RWPE1 (cell line): ENCODE results near the gene HIRA.

ENCODE experiments used
- CTCF ChIA-PET: fragments of 350-600 bp; sonication (Branson Sonifier 250); formaldehyde crosslinking; extraction: SDS; loops from one replicate; lab custom pipeline; 2021; lab: Yijun Ruan, JAX
- POLR2A ChIA-PET: fragments of 400-600 bp; formaldehyde crosslinking; extraction: SDS; loops from one replicate; lab custom pipeline; 2020; ENCODE audit warnings: antibody characterized with exemption; ENCODE audit not compliant: low non-redundant PET; lab: Yijun Ruan, JAX
- DNase-seq: peaks from one replicate; pipeline ENCODE4 v3.0.0; 2012; ENCODE audit warnings: low spot score
- H3K27ac ChIP-seq: fragments of 450-650 bp; 2 replicates; pipeline ENCODE4 v1.5.1; 2017
- TF ChIP-seq, protein P1 (sequence below): fragments of 450-650 bp; conservative IDR thresholded peaks from 2 replicates; pipeline ENCODE4 v1.5.1; 2017; ENCODE audit warnings: low read depth, mild to moderate bottlenecking

Gene HIRA

GRCh38 chr22:19352217-19352616, 79.3 kb downstream of the HIRA start:
- H3K27ac ChIP-seq: no peak overlapping the region
- TF ChIP-seq, protein P1, sequence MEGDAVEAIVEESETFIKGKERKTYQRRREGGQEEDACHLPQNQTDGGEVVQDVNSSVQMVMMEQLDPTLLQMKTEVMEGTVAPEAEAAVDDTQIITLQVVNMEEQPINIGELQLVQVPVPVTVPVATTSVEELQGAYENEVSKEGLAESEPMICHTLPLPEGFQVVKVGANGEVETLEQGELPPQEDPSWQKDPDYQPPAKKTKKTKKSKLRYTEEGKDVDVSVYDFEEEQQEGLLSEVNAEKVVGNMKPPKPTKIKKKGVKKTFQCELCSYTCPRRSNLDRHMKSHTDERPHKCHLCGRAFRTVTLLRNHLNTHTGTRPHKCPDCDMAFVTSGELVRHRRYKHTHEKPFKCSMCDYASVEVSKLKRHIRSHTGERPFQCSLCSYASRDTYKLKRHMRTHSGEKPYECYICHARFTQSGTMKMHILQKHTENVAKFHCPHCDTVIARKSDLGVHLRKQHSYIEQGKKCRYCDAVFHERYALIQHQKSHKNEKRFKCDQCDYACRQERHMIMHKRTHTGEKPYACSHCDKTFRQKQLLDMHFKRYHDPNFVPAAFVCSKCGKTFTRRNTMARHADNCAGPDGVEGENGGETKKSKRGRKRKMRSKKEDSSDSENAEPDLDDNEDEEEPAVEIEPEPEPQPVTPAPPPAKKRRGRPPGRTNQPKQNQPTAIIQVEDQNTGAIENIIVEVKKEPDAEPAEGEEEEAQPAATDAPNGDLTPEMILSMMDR: no peak
- CTCF ChIA-PET: no interaction called here
- POLR2A ChIA-PET: no interaction called here
- no peak for DNase-seq

DNA sequence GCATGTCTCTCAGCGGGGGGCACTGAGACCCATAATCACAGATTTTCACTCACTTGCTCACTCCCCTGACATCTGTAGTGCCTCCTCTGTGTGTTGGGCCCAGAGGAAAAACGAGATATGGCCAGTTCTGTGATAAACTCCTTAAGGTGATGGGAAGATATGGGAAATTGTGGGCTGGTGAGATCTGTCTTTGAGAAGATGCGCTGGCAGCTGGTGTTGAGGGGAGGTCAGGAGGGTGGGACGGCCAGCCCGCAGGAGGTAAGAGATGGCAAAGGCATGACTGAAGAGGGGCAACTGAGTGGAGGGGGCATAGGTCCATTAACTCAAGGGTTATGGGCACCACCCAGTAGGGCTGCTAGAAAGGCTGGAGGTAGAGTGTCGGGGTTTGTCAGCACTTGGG, 79.9 kb downstream of the HIRA start:
- H3K27ac ChIP-seq: no peak overlapping the region
- CTCF ChIA-PET: no interaction called here
- TF ChIP-seq, protein P1: no peak
- no peak for DNase-seq
- POLR2A ChIA-PET: no interaction called here

- H3K27ac ChIP-seq: no peak overlapping the region
- DNase-seq: no peak
- TF ChIP-seq, protein P1: no peak
- ChIA-PET POLR2A (no interaction called here), CTCF (no interaction called here)
Observed at GRCh38 chr22:19350947-19351346, 80.6 kb downstream of the HIRA start.

GRCh38 chr22:19350476-19350859, 81.1 kb downstream of the HIRA start:
- no peak for DNase-seq
- POLR2A ChIA-PET: no interaction called here
- no peak overlapping the region for H3K27ac ChIP-seq
- CTCF ChIA-PET: no interaction called here
- TF ChIP-seq, protein P1: no peak

- CTCF ChIA-PET: no interaction called here
- no peak overlapping the region for H3K27ac ChIP-seq
- no peak for DNase-seq
- TF ChIP-seq, protein P1: no peak
- POLR2A ChIA-PET: no interaction called here
Observed at GRCh38 chr22:19349778-19350475, 81.6 kb downstream of the HIRA start.

- POLR2A ChIA-PET: no interaction called here
- CTCF ChIA-PET: interaction anchor here (0.6 kb wide), 1 partner anchor 48 kb away, joined by 3 read pairs; no protein-coding TSS in a partner anchor
Observed at GRCh38 chr22:19346677-19347265, 84.8 kb downstream of the HIRA start.

More at GRCh38 chr22:19346677-19347265, 84.8 kb downstream of the HIRA start:
- no peak overlapping the region for H3K27ac ChIP-seq
- no peak for DNase-seq
- TF ChIP-seq, protein P1: no peak
